K562 (cell line): ENCODE data around the gene DCN. TPM values are rescaled to one million over a fixed set of nuclear protein-coding genes. Genes with fewer than 3 reads are reported as not detected.

Experiments
- ATAC-seq: fragments of 200-7000 bp; cut with Tn5 transposase; 3 replicates; pipeline ENCODE4 v1.9.1; 2020; ENCODE audit warnings: moderate library complexity
- BruUV-seq: library from RNA; stranded (reverse); fragments of 400-500 nt; replicated peaks from 2 replicates; lab custom pipeline; 2021; lab: Mats Ljungman, UMichigan
- CTCF ChIA-PET: fragments of 300-600 bp; formaldehyde crosslinking; extraction: SDS; loops from one replicate; lab custom pipeline; 2021; ENCODE audit warnings: low intra/inter-chr PET ratio; lab: Yijun Ruan, JAX
- POLR2A ChIA-PET: fragments of 300-600, 350-650 bp; sonication (Branson Sonifier 250); formaldehyde crosslinking; extraction: SDS; loops from one replicate; lab custom pipeline; 2021; ENCODE audit warnings: antibody characterized with exemption, inconsistent platforms; lab: Yijun Ruan, JAX
- DNase-seq, 4 experiments: peaks; one replicate each; pipeline versions ENCODE4 v3.0.0 to v3.0.0-alpha.2; 2011 to 2018; ENCODE audit warnings: low spot score in 3 of 4, mixed read lengths in 3 of 4; ENCODE audit errors: extremely low read depth in 1 of 4
- FAIRE-seq: peaks from 2 replicates; lab custom pipeline; 2011; peaks lifted over from hg19 to GRCh38; lab: Jason Lieb, UNC
- H2AFZ ChIP-seq: 2 replicates; pipeline ENCODE4 v1.6.0; 2011; ENCODE audit warnings: low read depth, low read length, control low read depth, inconsistent platforms
- H3K27ac ChIP-seq: fragments of 200-600 bp; 3 replicates; pipeline ENCODE4 v1.8.0; 2011; ENCODE audit warnings: low read depth, mild to moderate bottlenecking, control low read depth, inconsistent platforms, low read length, moderate library complexity, mixed read lengths; ENCODE audit errors: extremely low read depth
- H3K27me3 ChIP-seq, 2 experiments: fragments of 300-600 bp in 1 of 2; 2 replicates in 1 of 2; 3 replicates in 1 of 2; pipeline versions ENCODE4 v1.6.0 to v1.8.0; 2011; ENCODE audit warnings: inconsistent platforms in 2 of 2, low read length in 2 of 2, mild to moderate bottlenecking in 1 of 2, mixed read lengths in 1 of 2, moderate library complexity in 1 of 2; ENCODE audit not compliant: control insufficient read depth in 2 of 2, insufficient read depth in 2 of 2
- H3K36me3 ChIP-seq: fragments of 300-600 bp; 3 replicates; pipeline ENCODE4 v1.8.0; 2011; ENCODE audit warnings: mild to moderate bottlenecking, low read length, inconsistent platforms; ENCODE audit not compliant: control insufficient read depth, insufficient read depth
- H3K4me1 ChIP-seq, 2 experiments: fragments of 200-600 bp in 1 of 2; replicated peaks in 1 of 2; 2 replicates in 1 of 2; 3 replicates in 1 of 2; pipeline versions ENCODE4 v1.5.1 to v1.8.0; 2011; ENCODE audit warnings: inconsistent platforms in 2 of 2, low read length in 2 of 2, mild to moderate bottlenecking in 1 of 2, mixed read lengths in 1 of 2, moderate library complexity in 1 of 2; ENCODE audit not compliant: control insufficient read depth in 2 of 2, insufficient read depth in 2 of 2
- H3K4me2 ChIP-seq: 2 replicates; pipeline ENCODE4 v1.6.1; 2011; ENCODE audit warnings: low read length, control low read depth, inconsistent platforms, mixed read lengths; ENCODE audit not compliant: insufficient read depth
- H3K4me3 ChIP-seq: fragments of 200-600 bp; sonication (generic), shearing (Covaris generic); 2 replicates; pipeline ENCODE4 v1.5.1; 2016; ENCODE audit warnings: control low read depth, inconsistent platforms
- H3K79me2 ChIP-seq: fragments of 200-600 bp; 3 replicates; pipeline ENCODE4 v1.8.0; 2011; ENCODE audit warnings: low read length, inconsistent platforms; ENCODE audit not compliant: control insufficient read depth, insufficient read depth
- H3K9ac ChIP-seq, 2 experiments: 2 replicates each; pipeline versions ENCODE4 v1.6.0 to v1.6.1; 2011; ENCODE audit warnings: low read depth in 2 of 2, low read length in 2 of 2, control low read depth in 1 of 2, inconsistent platforms in 1 of 2, mild to moderate bottlenecking in 1 of 2, mixed read lengths in 1 of 2; ENCODE audit not compliant: insufficient read depth in 1 of 2
- H3K9me1 ChIP-seq: one replicate; pipeline ENCODE4 v1.6.0; 2011; ENCODE audit warnings: inconsistent platforms, mild to moderate bottlenecking, low read length, moderate library complexity; ENCODE audit not compliant: control insufficient read depth, insufficient read depth
- H3K9me3 ChIP-seq: replicated peaks from 2 replicates; pipeline ENCODE4 v1.5.1; 2011; ENCODE audit warnings: low read depth, low read length, inconsistent platforms; ENCODE audit not compliant: control insufficient read depth, insufficient read depth
- H4K20me1 ChIP-seq: replicated peaks from 2 replicates; pipeline ENCODE4 v1.6.1; 2011; ENCODE audit warnings: low read length, inconsistent platforms, mixed read lengths; ENCODE audit not compliant: control insufficient read depth, insufficient read depth
- ARID3A ChIP-seq: IDR thresholded peaks from 2 replicates; pipeline ENCODE4 v1.6.1; 2012; ENCODE audit warnings: low read depth, low read length, improper control_type of control experiment, borderline replicate concordance
- CBX3 ChIP-seq, 2 experiments: IDR thresholded peaks; 1 replicate in 1 of 2; 2 replicates in 1 of 2; pipeline ENCODE4 v1.6.1; 2012; ENCODE audit warnings: inconsistent platforms in 2 of 2, low read length in 2 of 2, borderline replicate concordance in 1 of 2, control low read depth in 1 of 2
- E2F4 ChIP-seq: sonication (generic); formaldehyde crosslinking; IDR thresholded peaks from 2 replicates; pipeline ENCODE4 v1.8.0; 2022; ENCODE audit warnings: mild to moderate bottlenecking, low read depth, missing genetic modification reagents
- E2F6 ChIP-seq, 2 experiments: IDR thresholded peaks; 2 replicates each; pipeline ENCODE4 v1.6.1; 2011; ENCODE audit warnings: borderline replicate concordance in 1 of 2, control low read depth in 1 of 2, low read depth in 1 of 2, low read length in 1 of 2, mild to moderate bottlenecking in 1 of 2, mixed read lengths in 1 of 2, moderate library complexity in 1 of 2; ENCODE audit not compliant: insufficient read depth in 1 of 2, insufficient read length in 1 of 2, poor library complexity in 1 of 2, severe bottlenecking in 1 of 2; ENCODE audit errors: extremely low read depth in 1 of 2
- ELF1 ChIP-seq: fragments of 200-800 bp; sonication (Bioruptor generic); IDR thresholded peaks from 2 replicates; pipeline ENCODE4 v1.6.1; 2016; ENCODE audit warnings: missing genetic modification characterization, missing compliant biosample characterization
- FOXK1 ChIP-seq: sonication (generic); formaldehyde crosslinking; IDR thresholded peaks from 2 replicates; pipeline ENCODE4 v1.8.0; 2022; ENCODE audit warnings: missing genetic modification reagents, mild to moderate bottlenecking, borderline replicate concordance
- GABPB2 ChIP-seq: fragments of 250-450 bp; sonication (Bioruptor Pico); conservative IDR thresholded peaks from 2 replicates; pipeline ENCODE4 v1.5.1; 2021; ENCODE audit warnings: mild to moderate bottlenecking
- MXI1 ChIP-seq: IDR thresholded peaks from 2 replicates; pipeline ENCODE4 v1.6.1; 2011; ENCODE audit warnings: low read depth, mild to moderate bottlenecking, improper control_type of control experiment, low read length
- MYNN ChIP-seq, 2 experiments: sonication (generic); formaldehyde crosslinking in 1 of 2; IDR thresholded peaks; 2 replicates each; pipeline versions ENCODE4 v1.5.0 to v1.6.1; 2016 to 2020; ENCODE audit warnings: antibody characterized with exemption in 1 of 2, missing genetic modification reagents in 1 of 2
- PHB2 ChIP-seq: fragments of 450-650 bp; IDR thresholded peaks from 2 replicates; pipeline ENCODE4 v1.6.1; 2017; ENCODE audit warnings: low read depth
- PPARD ChIP-seq: fragments of 250-450 bp; sonication (Bioruptor Pico); IDR thresholded peaks from 2 replicates; pipeline ENCODE4 v1.8.0; 2022; ENCODE audit warnings: inconsistent platforms, mild to moderate bottlenecking, moderate library complexity
- SMARCA4 ChIP-seq: fragments of 450-650 bp; IDR thresholded peaks from 2 replicates; pipeline ENCODE4 v1.6.1; 2016
- TAF9B ChIP-seq: fragments of 450-650 bp; IDR thresholded peaks from 2 replicates; pipeline ENCODE4 v1.6.1; 2018; ENCODE audit warnings: mild to moderate bottlenecking; ENCODE audit not compliant: partially characterized antibody
- TBP ChIP-seq: optimal IDR thresholded peaks from 2 replicates; pipeline ENCODE3; 2011; ENCODE audit warnings: low read depth, low read length, improper control_type of control experiment
- TEAD2 ChIP-seq: fragments of 450-650 bp; IDR thresholded peaks from 2 replicates; pipeline ENCODE4 v1.6.1; 2016; ENCODE audit warnings: missing genetic modification characterization, control low read depth, missing compliant biosample characterization
- ZNF280B ChIP-seq: fragments of 250-450 bp; sonication (Bioruptor Pico); IDR thresholded peaks from 2 replicates; pipeline ENCODE4 v1.5.1; 2021; ENCODE audit warnings: mild to moderate bottlenecking
- ZNF354B ChIP-seq: fragments of 250-450 bp; sonication (Bioruptor Pico); IDR thresholded peaks from 2 replicates; pipeline ENCODE4 v1.4.0; 2020
- WGBS: fragments of 100-300 bp; shearing (Covaris generic); methylation state at CpG from one replicate; pipeline ENCODE4 v1.1.6; 2016; ENCODE audit warnings: low coverage, mixed read lengths; ENCODE audit not compliant: insufficient coverage; ENCODE audit errors: missing lambda C conversion rate; 5-methylcytosine and 5-hydroxymethylcytosine counted together
- in situ Hi-C: fragments of 300-500 bp; cut with MboI; formaldehyde crosslinking; loops from 4 replicates; pipeline ENCODE4 v1.15.0; 2018; ENCODE audit warnings: inconsistent platforms, mixed read lengths
- intact Hi-C: fragments of 100-400 bp; cut with micrococcal nuclease; formaldehyde crosslinking; loops from 2 replicates; pipeline ENCODE4 v1.14.2; 2022
- polyA plus RNA-seq, 8 experiments: library from polyadenylated mRNA; depleted of rRNA in 4 of 8; stranded (reverse) in 5 of 8; unstranded in 3 of 8; fragments of >200 nt; fragmentation: Nextera tagmentation in 2 of 8; fragmentation: Illumina TruSeq in 1 of 8; extraction: Ambion mirVana in 2 of 8; extraction: Trizol in 1 of 8; gene quantifications; 2 replicates each; pipeline versions ENCODE4 v1.2.1 to v1.2.3, GENCODE V29; 2011 to 2014; ENCODE audit warnings: inconsistent platforms in 1 of 8, missing spikeins in 1 of 8
- total RNA-seq, 7 experiments: library from RNA; depleted of rRNA in 6 of 7; stranded (reverse); fragments of >200 nt in 6 of 7; fragmentation: Illumina TruSeq in 2 of 7; extraction: Trizol in 2 of 7; gene quantifications; 2 replicates each; pipeline versions ENCODE4 v1.2.1 to v1.2.3, GENCODE V29; 2011 to 2021; ENCODE audit warnings: low replicate concordance in 1 of 7

The DCN gene
- total and polyA plus RNA-seq, 9 of the 15 experiments (the other 6 are each of a cell fraction or from before 2014, with no cell fraction given): 0.08 to 2.4 (median 0.31) TPM; not detected in 1

GRCh38 chr12:91176915-91177314, 5.7 kb downstream of the DCN start:
- CTCF ChIA-PET: no interaction called here
- H3K9me1 ChIP-seq: no peaks in the 10 kb centered on the region
- no peak overlapping the region for H3K27ac ChIP-seq
- in situ Hi-C loops (no loop called here), intact Hi-C loops (no loop called here)
- H3K4me2 ChIP-seq: no peak overlapping the region
- BruUV-seq: no TSS peak
- ATAC-seq (no peak), FAIRE-seq (no peak), DNase-seq (no peak)
- 0% methylated on average over 3 of the region's 3 CpGs for WGBS
- POLR2A ChIA-PET: no interaction called here
- TF ChIP-seq MXI1 (no peak), CBX3 (IDR thresholded peaks at IDR 0.05; ENCODE audit: borderline replicate concordance in 1 of 2, low read length in 2 of 2) (no peak), MYNN (IDR thresholded peaks at IDR 0.05) (no peak), MYNN (CRISPR knock-in tag; IDR thresholded peaks at IDR 0.05) (no peak), ZNF354B (CRISPR knock-in tag) (no peak), GABPB2 (no peak), E2F4 (CRISPR knock-in tag) (no peak), PPARD (CRISPR knock-in tag) (no peak), E2F6 (IDR thresholded peaks at IDR 0.05; ENCODE audit: borderline replicate concordance in 1 of 2, extremely low read depth in 1 of 2, insufficient read depth in 1 of 2, insufficient read length in 1 of 2, low read depth in 1 of 2, low read length in 1 of 2, poor library complexity in 1 of 2, severe bottlenecking in 1 of 2) (no peak), SMARCA4 (no peak), FOXK1 (CRISPR knock-in tag) (no peak), TAF9B (no peak), TEAD2 (tag) (no peak), ARID3A (no peak), TBP (no peak), ELF1 (tag) (no peak), PHB2 (no peak), ZNF280B (no peak)
- no peaks in the 10 kb centered on the region for H3K36me3 ChIP-seq
- no peaks in the 10 kb centered on the region for H3K27me3 ChIP-seq
- H4K20me1 ChIP-seq: no peaks in the 10 kb centered on the region
- no peaks in the 10 kb centered on the region for H3K79me2 ChIP-seq
- no peaks in the 10 kb centered on the region for H3K9me3 ChIP-seq
- no peaks in the 10 kb centered on the region for H3K4me1 ChIP-seq
- H3K9ac ChIP-seq: no peak overlapping the region
- H3K4me3 ChIP-seq: no peak overlapping the region
- H2AFZ ChIP-seq: no peak overlapping the region
